Activated CD4-positive, alpha-beta T cell treated with anti-CD3 and anti-CD28 coated beads for 36 hours (primary cell): ENCODE results near the gene DIP2A. TPM values are rescaled to one million over a fixed set of nuclear protein-coding genes. Genes with fewer than 3 reads are reported as not detected.

Experiments used
- ATAC-seq: fragments of 200-7000 bp; cut with Tn5 transposase; one replicate; pipeline ENCODE4 v1.10.0; 2021; ENCODE audit warnings: mild to moderate bottlenecking, moderate library complexity
- CTCF ChIA-PET: fragments of 350-600 bp; sonication (Branson Sonifier 250); formaldehyde crosslinking; loops from one replicate; lab custom pipeline; 2021; ENCODE audit warnings: antibody characterized with exemption; lab: Charles Lee
- POLR2A ChIA-PET: fragments of 350-600 bp; sonication (Branson Sonifier 250); formaldehyde crosslinking; loops from one replicate; lab custom pipeline; 2021; ENCODE audit warnings: antibody characterized with exemption, inconsistent platforms; lab: Charles Lee
- DNase-seq: peaks from one replicate; pipeline ENCODE4 v3.0.0-alpha.2; 2020
- H3K27ac Mint-ChIP-seq: one replicate; pipeline ENCODE4 v1.8.0; 2021; ENCODE audit warnings: mixed read lengths
- H3K27me3 Mint-ChIP-seq: one replicate; pipeline ENCODE4 v1.8.0; 2021; ENCODE audit warnings: mixed read lengths
- H3K36me3 Mint-ChIP-seq: one replicate; pipeline ENCODE4 v1.8.0; 2021; ENCODE audit warnings: low read depth, mixed read lengths
- H3K4me1 Mint-ChIP-seq: one replicate; pipeline ENCODE4 v1.8.0; 2021; ENCODE audit warnings: mixed read lengths
- H3K4me3 Mint-ChIP-seq: one replicate; pipeline ENCODE4 v1.8.0; 2021; ENCODE audit warnings: mild to moderate bottlenecking, moderate library complexity, mixed read lengths
- H3K9me3 Mint-ChIP-seq: one replicate; pipeline ENCODE4 v1.8.0; 2021; ENCODE audit warnings: low read depth, mixed read lengths
- intact Hi-C, 2 experiments: fragments of 100-400 bp; cut with DNase I in 1 of 2; cut with micrococcal nuclease in 1 of 2; formaldehyde crosslinking; loops; one replicate each; pipeline versions ENCODE4 v1.14.2 to v1.15.1; 2022 to 2024; cut with DNase I, micrococcal nuclease
- total RNA-seq, 2 experiments: library from RNA; stranded (reverse); gene quantifications; one replicate each; pipeline ENCODE4 v1.2.3, GENCODE V29; 2021

The DIP2A gene
- total RNA-seq, 2 experiments from 2014 or later: 25.2 to 27.7 TPM

- CTCF ChIA-PET: interaction anchor here (0.6 to 1.5 kb wide), 3 partner anchors 8 to 28 kb away, joined by 3 to 4 read pairs (median 3); no protein-coding TSS in a partner anchor
- H3K4me1 Mint-ChIP-seq: peaks cover 55% of the 10 kb centered on the region
- POLR2A ChIA-PET: no interaction called here
- H3K36me3 Mint-ChIP-seq: peaks cover 34% of the 10 kb centered on the region
- no peaks in the 10 kb centered on the region for H3K9me3 Mint-ChIP-seq
- ATAC-seq: peak; percentile 31
- peak; percentile 44 for DNase-seq
- intact Hi-C loops: no loop called here
- H3K27ac Mint-ChIP-seq: peak overlapping the region; percentile 81
- H3K4me3 Mint-ChIP-seq: no peak overlapping the region
- H3K27me3 Mint-ChIP-seq: no peaks in the 10 kb centered on the region
Measured at GRCh38 chr21:46550116-46550941, 91.6 kb downstream of the DIP2A start.

- intact Hi-C loops: no loop called here
- no peaks in the 10 kb centered on the region for H3K27me3 Mint-ChIP-seq
- H3K27ac Mint-ChIP-seq: peak overlapping the region; percentile 87
- peak; percentile 66 for DNase-seq
- H3K36me3 Mint-ChIP-seq: peaks cover 31% of the 10 kb centered on the region
- peak overlapping the region; percentile 55 for H3K4me3 Mint-ChIP-seq
- ATAC-seq: peak; percentile 75
- H3K4me1 Mint-ChIP-seq: peaks cover 58% of the 10 kb centered on the region
- CTCF ChIA-PET: interaction anchor here (0.7 to 2.7 kb wide), 12 partner anchors 8 to 267 kb away, joined by 3 to 14 read pairs (median 4); no protein-coding TSS in a partner anchor
- H3K9me3 Mint-ChIP-seq: no peaks in the 10 kb centered on the region
- POLR2A ChIA-PET: no interaction called here
Measured at GRCh38 chr21:46551636-46552241, 93.0 kb downstream of the DIP2A start.

- Mint-ChIP-seq H3K27me3 (no peaks in the 10 kb centered on the region), H3K9me3 (no peaks in the 10 kb centered on the region), H3K4me3 (peak overlapping the region; percentile 24), H3K36me3 (peaks cover 29% of the 10 kb centered on the region), H3K27ac (peak overlapping the region; percentile 77), H3K4me1 (peaks cover 58% of the 10 kb centered on the region)
- ChIA-PET CTCF (interaction anchor here (0.7 to 2.7 kb wide), 11 partner anchors 10 to 268 kb away, joined by 3 to 14 read pairs (median 4); no protein-coding TSS in a partner anchor), POLR2A (no interaction called here)
- DNase-seq (no peak), ATAC-seq (peak; percentile 23)
- intact Hi-C loops: no loop called here
Measured at GRCh38 chr21:46552274-46552673, 93.6 kb downstream of the DIP2A start.

GRCh38 chr21:46552865-46553379 is 94.2 kb downstream of the DIP2A start:
- intact Hi-C loops: no loop called here
- peak overlapping the region; percentile 77 for H3K27ac Mint-ChIP-seq
- CTCF ChIA-PET: interaction anchor here (0.7 to 2.7 kb wide), 7 partner anchors 21 to 93 kb away, joined by 3 to 14 read pairs (median 4); no protein-coding TSS in a partner anchor
- H3K27me3 Mint-ChIP-seq: no peaks in the 10 kb centered on the region
- DNase-seq (no peak), ATAC-seq (no peak)
- POLR2A ChIA-PET: no interaction called here
- peaks cover 62% of the 10 kb centered on the region for H3K4me1 Mint-ChIP-seq
- H3K4me3 Mint-ChIP-seq: no peak overlapping the region
- peaks cover 26% of the 10 kb centered on the region for H3K36me3 Mint-ChIP-seq
- H3K9me3 Mint-ChIP-seq: no peaks in the 10 kb centered on the region

- no peaks in the 10 kb centered on the region for H3K27me3 Mint-ChIP-seq
- CTCF ChIA-PET: interaction anchor here (0.7 kb wide), 1 partner anchor 429 kb away, joined by 3 read pairs; no protein-coding TSS in a partner anchor
Measured at GRCh38 chr21:46553993-46554392, 95.3 kb downstream of the DIP2A start.

GRCh38 chr21:46554431-46555224 is 95.9 kb downstream of the DIP2A start:
- no peaks in the 10 kb centered on the region for H3K9me3 Mint-ChIP-seq
- CTCF ChIA-PET: interaction anchor here (0.7 kb wide), 1 partner anchor 429 kb away, joined by 3 read pairs; no protein-coding TSS in a partner anchor
- H3K4me1 Mint-ChIP-seq: peaks cover 71% of the 10 kb centered on the region
- ATAC-seq: no peak
- no peaks in the 10 kb centered on the region for H3K27me3 Mint-ChIP-seq
- no peak for DNase-seq
- H3K36me3 Mint-ChIP-seq: peaks cover 18% of the 10 kb centered on the region
- H3K4me3 Mint-ChIP-seq: no peak overlapping the region
- POLR2A ChIA-PET: no interaction called here
- intact Hi-C loops: loop anchor here in 1 of 2 experiments (5.0 kb wide), 1 partner anchor 97 kb away; the partner anchor contains the start of gene DIP2A
- no peak overlapping the region for H3K27ac Mint-ChIP-seq

More at GRCh38 chr21:46553993-46554392, 95.3 kb downstream of the DIP2A start:
- intact Hi-C loops: no loop called here
- Mint-ChIP-seq H3K36me3 (peaks cover 19% of the 10 kb centered on the region), H3K27ac (no peak overlapping the region), H3K4me3 (no peak overlapping the region), H3K9me3 (no peaks in the 10 kb centered on the region), H3K4me1 (peaks cover 65% of the 10 kb centered on the region)
- POLR2A ChIA-PET: no interaction called here
- DNase-seq (no peak), ATAC-seq (no peak)

- no peak overlapping the region for H3K27ac Mint-ChIP-seq
- peaks cover 74% of the 10 kb centered on the region for H3K4me1 Mint-ChIP-seq
- H3K27me3 Mint-ChIP-seq: no peaks in the 10 kb centered on the region
- no peaks in the 10 kb centered on the region for H3K9me3 Mint-ChIP-seq
- CTCF ChIA-PET: no interaction called here
- POLR2A ChIA-PET: no interaction called here
- ATAC-seq (no peak), DNase-seq (no peak)
- H3K36me3 Mint-ChIP-seq: peaks cover 21% of the 10 kb centered on the region
- no peak overlapping the region for H3K4me3 Mint-ChIP-seq
- intact Hi-C loops: loop anchor here in 1 of 2 experiments (5.0 kb wide), 1 partner anchor 98 kb away; the partner anchor contains the start of gene DIP2A
Measured at GRCh38 chr21:46555225-46555617, 96.5 kb downstream of the DIP2A start.

GRCh38 chr21:46555678-46556077 is 97.0 kb downstream of the DIP2A start:
- no peak for ATAC-seq
- H3K9me3 Mint-ChIP-seq: no peaks in the 10 kb centered on the region

GRCh38 chr21:46556802-46557201 is 98.1 kb downstream of the DIP2A start:
- no peak for ATAC-seq
- no peaks in the 10 kb centered on the region for H3K9me3 Mint-ChIP-seq
- H3K4me3 Mint-ChIP-seq: no peak overlapping the region
- ChIA-PET POLR2A (no interaction called here), CTCF (no interaction called here)
- peaks cover 33% of the 10 kb centered on the region for H3K36me3 Mint-ChIP-seq
- intact Hi-C loops: loop anchor here in 1 of 2 experiments (5.0 kb wide), 1 partner anchor 100 kb away; the partner anchor contains the start of gene DIP2A
- DNase-seq: no peak
- H3K4me1 Mint-ChIP-seq: peaks cover 74% of the 10 kb centered on the region
- H3K27me3 Mint-ChIP-seq: no peaks in the 10 kb centered on the region
- no peak overlapping the region for H3K27ac Mint-ChIP-seq

More at GRCh38 chr21:46555678-46556077, 97.0 kb downstream of the DIP2A start:
- peaks cover 21% of the 10 kb centered on the region for H3K36me3 Mint-ChIP-seq
- no peak overlapping the region for H3K27ac Mint-ChIP-seq
- ChIA-PET CTCF (no interaction called here), POLR2A (no interaction called here)
- no peak overlapping the region for H3K4me3 Mint-ChIP-seq
- no peak for DNase-seq
- intact Hi-C loops: loop anchor here in 1 of 2 experiments (5.0 kb wide), 1 partner anchor 98 kb away; the partner anchor contains the start of gene DIP2A
- H3K4me1 Mint-ChIP-seq: peaks cover 74% of the 10 kb centered on the region
- H3K27me3 Mint-ChIP-seq: no peaks in the 10 kb centered on the region

GRCh38 chr21:46557469-46557868 is 98.8 kb downstream of the DIP2A start:
- no peaks in the 10 kb centered on the region for H3K27me3 Mint-ChIP-seq
- no peak overlapping the region for H3K4me3 Mint-ChIP-seq
- peaks cover 37% of the 10 kb centered on the region for H3K36me3 Mint-ChIP-seq
- ChIA-PET CTCF (no interaction called here), POLR2A (no interaction called here)
- intact Hi-C loops: loop anchor here in 1 of 2 experiments (5.0 kb wide), 1 partner anchor 100 kb away; the partner anchor contains the start of gene DIP2A
- no peak for ATAC-seq
- no peak for DNase-seq
- peaks cover 74% of the 10 kb centered on the region for H3K4me1 Mint-ChIP-seq
- H3K9me3 Mint-ChIP-seq: no peaks in the 10 kb centered on the region
- H3K27ac Mint-ChIP-seq: no peak overlapping the region
